Panc1 (cell line): Measurements from ENCODE around the gene CTTNBP2NL.

Experiments
- POLR2AphosphoS5 ChIP-seq: IDR thresholded peaks from 2 replicates; pipeline ENCODE4 v1.6.1; 2012; ENCODE audit warnings: mild to moderate bottlenecking, low read depth, low read length, moderate library complexity
- TCF7L2 ChIP-seq: IDR thresholded peaks from 2 replicates; pipeline ENCODE4 v1.6.1; 2011; ENCODE audit warnings: mild to moderate bottlenecking, low read depth, low read length, inconsistent platforms
- TF ChIP-seq, protein P1 (sequence below): fragments of 450-650 bp; IDR thresholded peaks from 2 replicates; pipeline ENCODE4 v1.5.1; 2017; ENCODE audit warnings: mild to moderate bottlenecking

DNA sequence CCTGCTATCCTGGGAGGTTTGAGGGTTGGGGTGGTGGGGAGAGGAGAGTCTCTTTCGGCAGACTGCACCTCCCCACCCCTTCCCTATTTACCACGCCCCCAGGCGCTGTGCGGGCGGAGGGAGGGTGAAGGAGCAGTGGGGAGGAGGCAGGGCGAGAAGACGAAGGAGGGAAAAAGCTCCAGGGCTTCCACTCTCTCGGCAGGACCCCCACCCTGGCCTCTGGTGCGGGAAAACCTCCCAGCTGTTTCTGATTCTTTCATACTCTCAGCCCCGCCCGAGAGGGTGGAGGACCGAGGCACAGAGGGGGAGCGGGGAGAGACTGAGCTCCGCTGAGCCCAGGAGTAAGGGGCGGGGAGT is 111.9 kb downstream of the CTTNBP2NL start:
- TF ChIP-seq, protein P1, sequence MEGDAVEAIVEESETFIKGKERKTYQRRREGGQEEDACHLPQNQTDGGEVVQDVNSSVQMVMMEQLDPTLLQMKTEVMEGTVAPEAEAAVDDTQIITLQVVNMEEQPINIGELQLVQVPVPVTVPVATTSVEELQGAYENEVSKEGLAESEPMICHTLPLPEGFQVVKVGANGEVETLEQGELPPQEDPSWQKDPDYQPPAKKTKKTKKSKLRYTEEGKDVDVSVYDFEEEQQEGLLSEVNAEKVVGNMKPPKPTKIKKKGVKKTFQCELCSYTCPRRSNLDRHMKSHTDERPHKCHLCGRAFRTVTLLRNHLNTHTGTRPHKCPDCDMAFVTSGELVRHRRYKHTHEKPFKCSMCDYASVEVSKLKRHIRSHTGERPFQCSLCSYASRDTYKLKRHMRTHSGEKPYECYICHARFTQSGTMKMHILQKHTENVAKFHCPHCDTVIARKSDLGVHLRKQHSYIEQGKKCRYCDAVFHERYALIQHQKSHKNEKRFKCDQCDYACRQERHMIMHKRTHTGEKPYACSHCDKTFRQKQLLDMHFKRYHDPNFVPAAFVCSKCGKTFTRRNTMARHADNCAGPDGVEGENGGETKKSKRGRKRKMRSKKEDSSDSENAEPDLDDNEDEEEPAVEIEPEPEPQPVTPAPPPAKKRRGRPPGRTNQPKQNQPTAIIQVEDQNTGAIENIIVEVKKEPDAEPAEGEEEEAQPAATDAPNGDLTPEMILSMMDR = no peak
- TF ChIP-seq TCF7L2 = no peak
- no peak for TF ChIP-seq POLR2AphosphoS5
